ENCODE measurements around the gene ACTN4. TPM values are rescaled to one million over a fixed set of nuclear protein-coding genes. Genes with fewer than 3 reads are reported as not detected.
A peak's percentile ranks its signal among the peaks of the same experiment; 100 is the strongest.

ACTN4 gene
- total and polyA plus RNA-seq, 2 of the 4 experiments (the other 2 are of a cell fraction), result 541 to 659 TPM

GRCh38 chr19:38675611-38676010 is 28.2 kb downstream of the ACTN4 start:
- no peak overlapping the region for H2BK20ac ChIP-seq (ENCODE audit: low read depth, low read length)
- H2BK15ac ChIP-seq (ENCODE audit: low read depth, low read length), result peak overlapping the region; percentile 7; the same call in 1 of the 3 replicates
- peak overlapping the region; percentile 50 for H3K14ac ChIP-seq (replicated peaks; ENCODE audit: low read depth, low read length)
- peaks cover 55% of the 10 kb centered on the region for H3K9me1 ChIP-seq (ENCODE audit: insufficient read depth, low read length)
- H3K18ac ChIP-seq (ENCODE audit: low read depth, low read length), result peak overlapping the region; percentile 61
- POLR2A ChIA-PET (ENCODE audit: unreplicated experiment), result no interaction called here
- peaks cover 53% of the 10 kb centered on the region for H3K4me1 ChIP-seq (ENCODE audit: control insufficient read depth, insufficient read depth, low read length)
- H3K4ac ChIP-seq (ENCODE audit: low read depth, low read length), result peak overlapping the region; percentile 42
- DNase-seq (no peak), ATAC-seq (ENCODE audit: low read depth) (no peak)
- H3K27ac ChIP-seq (ENCODE audit: insufficient read depth, low read length), result peak overlapping the region; percentile 66
- H3K27me3 ChIP-seq (ENCODE audit: control insufficient read depth, insufficient read depth, low read length), result no peaks in the 10 kb centered on the region
- H3K4me2 ChIP-seq (ENCODE audit: low read depth, low read length), result peak overlapping the region; percentile 10; the same call in 1 of the 2 replicates
- H2AFZ ChIP-seq (replicated peaks; ENCODE audit: low read length, poor library complexity), result no peak overlapping the region
- intact Hi-C loops (cut with micrococcal nuclease), result no loop called here
- H3K4me3 ChIP-seq (ENCODE audit: insufficient read depth, low read depth, low read length), result no peak overlapping the region
- peak overlapping the region; percentile 2; the same call in 1 of the 2 replicates for H3K23ac ChIP-seq (ENCODE audit: low read depth, low read length)
- CTCF ChIA-PET, result interaction anchor here (1.5 kb wide), 1 partner anchor 16 kb away, joined by 4 read pairs; no protein-coding TSS in a partner anchor
- H4K8ac ChIP-seq (ENCODE audit: low read depth in 2 of 2, low read length in 2 of 2), result no peak overlapping the region; a peak in 1 of 4 replicates
- no peaks in the 10 kb centered on the region for H3K9me3 ChIP-seq (ENCODE audit: control insufficient read depth, insufficient read depth, low read length)
- dilution Hi-C loops (cut with HindIII; ENCODE audit: low sequenced_read_pairs, unreplicated experiment), result no loop called here
- H4K20me1 ChIP-seq (ENCODE audit: insufficient read depth, low read length), result peaks cover 87% of the 10 kb centered on the region
- peak overlapping the region; percentile 68 for H2BK5ac ChIP-seq (ENCODE audit: low read depth, low read length, poor library complexity, severe bottlenecking)
- H2AK5ac ChIP-seq (ENCODE audit: low read depth, low read length), result peak overlapping the region; percentile 37; the same call in 1 of the 2 replicates
- WGBS, 2 experiments (ENCODE audit: extremely low coverage in 2 of 2, insufficient read length in 1 of 2), result no CpG with 5 or more reads among the region's 5 CpGs
- H3K56ac ChIP-seq (ENCODE audit: extremely low read depth, insufficient read depth, low read length), result no peak overlapping the region
- H4K5ac ChIP-seq (ENCODE audit: low read depth, low read length), result peak overlapping the region; percentile 12
- BruUV-seq (replicated peaks), result no TSS peak
- H2AK9ac ChIP-seq (replicated peaks; ENCODE audit: low read depth, low read length, poor library complexity), result no peak overlapping the region
- peaks cover 10% of the 10 kb centered on the region for H3K36me3 ChIP-seq (ENCODE audit: control insufficient read depth, insufficient read depth, low read length)
- no peak for TF ChIP-seq SMC3 (IDR thresholded peaks at IDR 0.05; ENCODE audit: low read depth, low read length)
- no peak for TF ChIP-seq CHD1 (IDR thresholded peaks at IDR 0.05; ENCODE audit: low read depth, low read length)
- TF ChIP-seq RFX5 (IDR thresholded peaks at IDR 0.05; ENCODE audit: low read depth, low read length), result no peak
- TF ChIP-seq USF2 (IDR thresholded peaks at IDR 0.05; ENCODE audit: low read depth, low read length), result no peak
- peak overlapping the region; percentile 17; the same call in 1 of the 2 replicates for H2BK120ac ChIP-seq (ENCODE audit: low read depth, low read length)
- H3K79me1 ChIP-seq (ENCODE audit: low read depth in 1 of 2, low read length in 2 of 2), result peaks cover 6 to 80% of the 10 kb centered on the region in 2 experiments; a peak in 3 of 4 replicates
- in situ Hi-C loops (cut with MboI; ENCODE audit: low sequenced_read_pairs), result no loop called here
- no peak overlapping the region for H4K91ac ChIP-seq (ENCODE audit: insufficient read depth, low read depth, low read length)
- peak overlapping the region; percentile 4; the same call in 1 of the 2 replicates for H3K9ac ChIP-seq (ENCODE audit: low read depth, low read length)

All from IMR-90 (cell line).